Measurements from ENCODE around the gene EPOP.

Gene EPOP

DNA sequence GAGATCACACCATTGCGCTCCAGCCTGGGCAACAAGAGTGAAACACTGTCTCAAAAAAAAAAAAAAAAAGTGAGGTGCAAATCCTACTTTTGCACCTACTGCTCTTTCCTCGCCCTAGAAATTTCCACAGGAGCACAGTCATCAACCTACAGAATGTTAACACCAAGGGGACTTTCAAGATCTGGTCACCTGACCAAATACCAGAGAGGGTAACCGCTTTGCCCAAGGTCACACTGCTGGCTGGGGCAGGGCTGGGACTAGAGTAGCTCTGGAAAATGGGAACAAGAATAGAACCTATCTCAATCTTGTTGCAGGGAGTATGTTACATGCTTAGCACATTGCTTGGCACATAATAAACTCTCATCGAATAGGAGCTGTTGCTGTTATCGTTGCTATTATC is 24.0 kb upstream of the EPOP start:
- no peaks in the 10 kb centered on the region for H3K27me3 ChIP-seq (ENCODE audit: insufficient read depth, low read length, poor library complexity, severe bottlenecking)
- H3F3A ChIP-seq (ENCODE audit: low read depth): peaks cover 7% of the 10 kb centered on the region
- no peaks in the 10 kb centered on the region for H4K20me1 ChIP-seq (ENCODE audit: insufficient read depth, low read length, poor library complexity, severe bottlenecking)
- no peak overlapping the region for H3K9ac ChIP-seq (ENCODE audit: low read depth, low read length, poor library complexity, severe bottlenecking)
- H3K79me2 ChIP-seq (ENCODE audit: insufficient read depth, low read length): peaks cover 10% of the 10 kb centered on the region; the same call in 1 of the 2 replicates
- peaks cover 21% of the 10 kb centered on the region for H3K4me1 ChIP-seq (ENCODE audit: insufficient read depth, low read length, poor library complexity, severe bottlenecking)
- no peak overlapping the region for H3K4me2 ChIP-seq (ENCODE audit: low read depth, low read length, poor library complexity, severe bottlenecking)
- H3K9me2 ChIP-seq (replicated peaks; ENCODE audit: low read depth, low read length): no peaks in the 10 kb centered on the region
- no peak for TF ChIP-seq EZH2phosphoT487 (IDR thresholded peaks at IDR 0.05; ENCODE audit: borderline replicate concordance)
- TF ChIP-seq, protein P1, sequence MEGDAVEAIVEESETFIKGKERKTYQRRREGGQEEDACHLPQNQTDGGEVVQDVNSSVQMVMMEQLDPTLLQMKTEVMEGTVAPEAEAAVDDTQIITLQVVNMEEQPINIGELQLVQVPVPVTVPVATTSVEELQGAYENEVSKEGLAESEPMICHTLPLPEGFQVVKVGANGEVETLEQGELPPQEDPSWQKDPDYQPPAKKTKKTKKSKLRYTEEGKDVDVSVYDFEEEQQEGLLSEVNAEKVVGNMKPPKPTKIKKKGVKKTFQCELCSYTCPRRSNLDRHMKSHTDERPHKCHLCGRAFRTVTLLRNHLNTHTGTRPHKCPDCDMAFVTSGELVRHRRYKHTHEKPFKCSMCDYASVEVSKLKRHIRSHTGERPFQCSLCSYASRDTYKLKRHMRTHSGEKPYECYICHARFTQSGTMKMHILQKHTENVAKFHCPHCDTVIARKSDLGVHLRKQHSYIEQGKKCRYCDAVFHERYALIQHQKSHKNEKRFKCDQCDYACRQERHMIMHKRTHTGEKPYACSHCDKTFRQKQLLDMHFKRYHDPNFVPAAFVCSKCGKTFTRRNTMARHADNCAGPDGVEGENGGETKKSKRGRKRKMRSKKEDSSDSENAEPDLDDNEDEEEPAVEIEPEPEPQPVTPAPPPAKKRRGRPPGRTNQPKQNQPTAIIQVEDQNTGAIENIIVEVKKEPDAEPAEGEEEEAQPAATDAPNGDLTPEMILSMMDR (conservative IDR thresholded peaks at IDR 0.05; ENCODE audit: low read length): no peak
- no peaks in the 10 kb centered on the region for H3K36me3 ChIP-seq (ENCODE audit: insufficient read depth, low read length)
- no peaks in the 10 kb centered on the region for H3K9me3 ChIP-seq (ENCODE audit: insufficient read depth, low read depth, low read length)
- H2AFZ ChIP-seq (ENCODE audit: low read length): no peak overlapping the region
- no peak overlapping the region for H3K4me3 ChIP-seq (ENCODE audit: low read length, poor library complexity, severe bottlenecking)

DNA sequence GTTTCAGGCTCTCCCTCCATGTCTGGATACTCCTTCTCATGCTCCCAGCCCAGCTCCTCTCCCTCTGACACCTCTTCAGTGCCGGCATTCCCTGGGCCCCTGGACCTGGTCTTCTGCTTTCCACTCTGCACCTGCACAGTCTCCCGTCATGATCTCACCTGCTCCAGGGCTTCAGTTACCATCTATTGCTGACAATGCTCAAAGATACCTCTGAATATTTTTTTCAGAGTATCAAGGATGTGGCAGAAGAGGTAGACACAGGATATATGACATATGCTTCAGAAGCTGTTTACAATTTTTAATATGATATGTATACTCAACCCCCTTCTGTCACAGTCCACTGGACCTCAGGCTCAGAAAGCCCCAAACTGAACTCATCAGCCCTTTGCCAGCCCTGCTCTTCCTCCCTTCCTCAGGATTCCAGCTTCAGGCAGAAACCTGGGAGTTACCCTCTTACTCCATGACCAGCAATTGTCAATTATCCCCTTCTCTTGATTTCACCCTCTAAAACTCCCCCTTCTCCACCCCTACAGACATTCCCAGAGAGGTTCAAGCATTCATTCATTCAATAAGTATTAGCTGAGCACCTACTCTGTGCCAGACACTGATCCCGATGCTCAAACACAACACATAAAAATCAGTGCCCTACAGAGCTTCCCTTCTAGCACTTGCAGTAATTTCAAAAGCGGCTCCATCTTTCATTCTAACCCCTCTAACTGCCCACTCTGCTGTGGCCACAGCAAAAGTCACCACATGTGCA is 22.5 kb upstream of the EPOP start:
- Histone ChIP-seq H3K27me3 (ENCODE audit: insufficient read depth, low read length, poor library complexity, severe bottlenecking) (no peaks in the 10 kb centered on the region), H3K4me1 (ENCODE audit: insufficient read depth, low read length, poor library complexity, severe bottlenecking) (peaks cover 12% of the 10 kb centered on the region), H2AFZ (ENCODE audit: low read length) (no peak overlapping the region), H3K9ac (ENCODE audit: low read depth, low read length, poor library complexity, severe bottlenecking) (no peak overlapping the region), H3K9me3 (ENCODE audit: insufficient read depth, low read depth, low read length) (no peaks in the 10 kb centered on the region), H3F3A (ENCODE audit: low read depth) (peaks cover 2% of the 10 kb centered on the region; the same call in 1 of the 2 replicates), H3K79me2 (ENCODE audit: insufficient read depth, low read length) (no peaks in the 10 kb centered on the region), H3K4me3 (ENCODE audit: low read length, poor library complexity, severe bottlenecking) (no peak overlapping the region), H4K20me1 (ENCODE audit: insufficient read depth, low read length, poor library complexity, severe bottlenecking) (no peaks in the 10 kb centered on the region), H3K36me3 (ENCODE audit: insufficient read depth, low read length) (no peaks in the 10 kb centered on the region), H3K9me2 (replicated peaks; ENCODE audit: low read depth, low read length) (no peaks in the 10 kb centered on the region), H3K4me2 (ENCODE audit: low read depth, low read length, poor library complexity, severe bottlenecking) (no peak overlapping the region)
- TF ChIP-seq, protein P1 (conservative IDR thresholded peaks at IDR 0.05; ENCODE audit: low read length): no peak
- no peak for TF ChIP-seq EZH2phosphoT487 (IDR thresholded peaks at IDR 0.05; ENCODE audit: borderline replicate concordance)

DNA sequence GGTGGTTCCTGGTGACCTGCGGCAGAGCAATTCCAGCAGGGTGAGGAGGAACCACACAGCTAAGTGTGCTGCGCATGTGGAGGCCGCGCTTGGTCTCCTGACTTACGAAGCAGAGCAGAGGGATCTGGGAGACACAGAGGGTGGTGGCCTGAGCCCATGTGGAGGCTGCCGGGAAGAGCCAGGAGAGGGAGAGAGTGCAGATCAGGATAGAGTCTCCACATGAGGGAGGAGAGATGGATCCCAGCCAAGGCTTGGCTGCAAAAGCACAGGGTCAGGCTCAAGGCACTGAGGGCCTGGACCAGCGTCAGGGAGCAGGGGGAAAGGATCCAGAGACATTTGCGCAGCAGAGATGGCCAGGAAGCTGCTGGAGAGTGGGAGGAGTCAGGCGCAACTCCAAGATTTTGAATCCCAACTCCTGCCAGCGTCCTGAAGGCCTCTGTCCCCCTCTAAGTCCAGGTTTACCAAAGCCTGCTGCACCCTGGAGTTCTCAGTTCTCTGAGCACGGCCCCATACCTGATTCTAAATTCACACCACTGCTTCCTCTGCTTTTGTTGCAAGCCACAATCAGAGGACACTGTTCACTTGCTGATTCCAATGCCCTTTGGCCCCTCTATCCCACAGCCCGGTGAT is 19.1 kb upstream of the EPOP start:
- Histone ChIP-seq H3K4me3 (ENCODE audit: low read length, poor library complexity, severe bottlenecking) (no peak overlapping the region), H3K4me1 (ENCODE audit: insufficient read depth, low read length, poor library complexity, severe bottlenecking) (peaks cover 3% of the 10 kb centered on the region), H3K9me3 (ENCODE audit: insufficient read depth, low read depth, low read length) (no peaks in the 10 kb centered on the region), H3K79me2 (ENCODE audit: insufficient read depth, low read length) (no peaks in the 10 kb centered on the region), H4K20me1 (ENCODE audit: insufficient read depth, low read length, poor library complexity, severe bottlenecking) (no peaks in the 10 kb centered on the region), H3K27me3 (ENCODE audit: insufficient read depth, low read length, poor library complexity, severe bottlenecking) (no peaks in the 10 kb centered on the region), H3K36me3 (ENCODE audit: insufficient read depth, low read length) (no peaks in the 10 kb centered on the region), H3F3A (ENCODE audit: low read depth) (no peaks in the 10 kb centered on the region), H3K9me2 (replicated peaks; ENCODE audit: low read depth, low read length) (no peaks in the 10 kb centered on the region), H3K9ac (ENCODE audit: low read depth, low read length, poor library complexity, severe bottlenecking) (no peak overlapping the region), H2AFZ (ENCODE audit: low read length) (no peak overlapping the region), H3K4me2 (ENCODE audit: low read depth, low read length, poor library complexity, severe bottlenecking) (no peak overlapping the region)
- TF ChIP-seq, protein P1 (conservative IDR thresholded peaks at IDR 0.05; ENCODE audit: low read length): no peak
- TF ChIP-seq EZH2phosphoT487 (IDR thresholded peaks at IDR 0.05; ENCODE audit: borderline replicate concordance): no peak

Measured in Loucy (cell line).